HepG2 (cell line): ENCODE measurements around the gene CERS1. TPM values are rescaled to one million over a fixed set of nuclear protein-coding genes. Genes with fewer than 3 reads are reported as not detected.

Experiments used
- FOXA3 ChIP-seq: IDR thresholded peaks from 2 replicates; pipeline ENCODE4 v1.6.1; 2016; ENCODE audit warnings: missing genetic modification reagents, missing compliant biosample characterization
- FOXK1 ChIP-seq: sonication (generic); formaldehyde crosslinking; IDR thresholded peaks from 2 replicates; pipeline ENCODE4 v1.4.0; 2020; ENCODE audit warnings: low read depth, missing genetic modification reagents, borderline replicate concordance
- HOXA9 ChIP-seq: sonication (generic); formaldehyde crosslinking; IDR thresholded peaks from 2 replicates; pipeline ENCODE4 v1.8.1; 2022; ENCODE audit warnings: missing genetic modification reagents, mild to moderate bottlenecking, moderate library complexity, borderline replicate concordance
- PHF21A ChIP-seq: sonication (generic); formaldehyde crosslinking; IDR thresholded peaks from 2 replicates; pipeline ENCODE4 v1.5.0; 2020; ENCODE audit warnings: mild to moderate bottlenecking, missing genetic modification reagents
- POLR2AphosphoS2 ChIP-seq: IDR thresholded peaks from 2 replicates; pipeline ENCODE4 v1.6.1; 2011; ENCODE audit warnings: low read depth, low read length, improper control_type of control experiment
- RFX5 ChIP-seq: IDR thresholded peaks from 2 replicates; pipeline ENCODE4 v1.6.1; 2011; ENCODE audit warnings: low read depth, low read length, improper control_type of control experiment
- TAF15 ChIP-seq: fragments of 200-400 bp; formaldehyde crosslinking; IDR thresholded peaks from one replicate; pipeline ENCODE4 v1.6.1; 2018; ENCODE audit warnings: mild to moderate bottlenecking, low read depth, low read length; ENCODE audit not compliant: poor library complexity, severe bottlenecking
- TARDBP ChIP-seq: sonication (generic); formaldehyde crosslinking; IDR thresholded peaks from 2 replicates; pipeline ENCODE4 v1.8.0; 2022; ENCODE audit warnings: mild to moderate bottlenecking, missing genetic modification reagents
- ZFX ChIP-seq: sonication (generic); formaldehyde crosslinking; IDR thresholded peaks from 2 replicates; pipeline ENCODE4 v1.4.0; 2020; ENCODE audit warnings: mild to moderate bottlenecking, low read depth, missing genetic modification reagents, moderate library complexity
- ZMAT3 ChIP-seq: sonication (generic); formaldehyde crosslinking; conservative IDR thresholded peaks from 2 replicates; pipeline ENCODE4 v1.7.0; 2021; ENCODE audit warnings: missing genetic modification reagents
- ZNF251 ChIP-seq: sonication (generic); formaldehyde crosslinking; IDR thresholded peaks from 2 replicates; pipeline ENCODE4 v1.9.0; 2021; ENCODE audit warnings: mild to moderate bottlenecking, missing genetic modification reagents
- ZNF33B ChIP-seq: sonication (generic); formaldehyde crosslinking; IDR thresholded peaks from 2 replicates; pipeline ENCODE4 v1.5.1; 2020; ENCODE audit warnings: mild to moderate bottlenecking, missing genetic modification reagents
- ZNF891 ChIP-seq: sonication (generic); formaldehyde crosslinking; IDR thresholded peaks from 2 replicates; pipeline ENCODE4 v1.5.0; 2020; ENCODE audit warnings: mild to moderate bottlenecking, missing genetic modification reagents
- ZZZ3 ChIP-seq: sonication (generic); formaldehyde crosslinking; IDR thresholded peaks from 2 replicates; pipeline ENCODE4 v1.4.0; 2020; ENCODE audit warnings: missing genetic modification reagents, mild to moderate bottlenecking, borderline replicate concordance
- polyA plus RNA-seq, 8 experiments: library from polyadenylated mRNA; depleted of rRNA in 3 of 8; stranded (reverse) in 7 of 8; unstranded in 1 of 8; fragments of >200 nt; fragmentation: Illumina TruSeq in 4 of 8; extraction: Trizol in 4 of 8; gene quantifications; 2 replicates each; pipeline versions ENCODE4 v1.2.1 to v1.2.3, GENCODE V29; 2011 to 2016; ENCODE audit warnings: low read depth in 4 of 8, missing spikeins in 1 of 8, mixed read lengths in 1 of 8; ENCODE audit not compliant: insufficient read depth in 1 of 8
- total RNA-seq, 5 experiments: library from RNA; depleted of rRNA; stranded (reverse); fragments of >200 nt; fragmentation: Illumina TruSeq; extraction: Trizol; gene quantifications; 2 replicates each; pipeline ENCODE4 v1.2.3, GENCODE V29; 2016; ENCODE audit warnings: low read depth in 1 of 5
- TF ChIP-seq, protein P1 (sequence below): sonication (generic); formaldehyde crosslinking; IDR thresholded peaks from 2 replicates; pipeline ENCODE4 v1.5.0; 2020; ENCODE audit warnings: mild to moderate bottlenecking, missing genetic modification reagents, borderline replicate concordance
- TF ChIP-seq, protein P2 (sequence below): sonication (generic); formaldehyde crosslinking; IDR thresholded peaks from 2 replicates; pipeline ENCODE4 v1.4.0; 2020; ENCODE audit warnings: mild to moderate bottlenecking, missing genetic modification reagents
- TF ChIP-seq, protein P3 (sequence below): sonication (generic); formaldehyde crosslinking; IDR thresholded peaks from 2 replicates; pipeline ENCODE4 v1.4.0; 2020; ENCODE audit warnings: missing genetic modification reagents
- TF ChIP-seq, protein P4 (sequence below): sonication (generic); formaldehyde crosslinking; IDR thresholded peaks from 2 replicates; pipeline ENCODE4 v1.4.0; 2020; ENCODE audit warnings: missing genetic modification reagents

CERS1 gene
- total and polyA plus RNA-seq, 2 of the 13 experiments (the other 11 are each of a cell fraction or from before 2014, with no cell fraction given): 4.6 to 9.8 TPM

DNA sequence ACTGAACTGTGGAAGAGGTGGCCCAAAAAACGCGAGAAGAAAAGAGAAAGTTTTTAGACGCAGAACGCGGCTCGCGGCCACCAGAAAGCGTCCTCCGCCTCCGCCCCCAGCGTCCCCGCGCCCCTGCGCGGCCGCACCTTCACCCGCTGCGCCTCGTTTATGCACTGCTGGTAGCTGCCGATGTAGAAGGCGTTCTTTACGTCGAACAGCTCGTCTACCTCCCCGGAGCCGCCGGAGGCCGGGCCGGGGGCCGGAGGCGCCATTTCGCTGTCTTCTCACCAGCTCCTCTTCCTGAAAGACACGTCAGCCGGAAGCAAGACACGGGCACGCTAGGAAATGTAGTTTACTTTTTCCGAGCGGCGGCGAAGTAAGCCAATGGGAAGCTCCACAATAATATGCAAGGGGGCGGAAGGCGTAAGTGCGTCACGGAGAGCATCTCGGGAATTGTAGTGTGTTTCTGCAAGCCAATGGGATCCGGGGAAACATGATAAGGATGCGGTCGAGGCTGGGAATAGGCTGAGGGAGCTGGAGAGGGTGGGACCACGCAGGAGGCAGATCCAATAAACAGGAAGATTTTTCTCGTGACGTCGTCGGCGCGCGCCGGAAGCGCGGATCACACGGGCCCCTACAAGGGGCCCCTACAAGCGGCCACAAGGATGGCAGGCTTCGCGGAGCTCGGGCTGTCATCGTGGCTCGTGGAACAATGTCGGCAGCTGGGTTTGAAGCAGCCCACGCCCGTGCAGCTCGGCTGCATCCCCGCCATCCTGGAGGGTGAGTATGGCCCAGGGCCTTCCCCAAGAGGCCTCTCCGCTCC, 23.3 kb upstream of the CERS1 start, which contains the start of the genes COPE and DDX49 (continued):
- TF ChIP-seq, protein P1, sequence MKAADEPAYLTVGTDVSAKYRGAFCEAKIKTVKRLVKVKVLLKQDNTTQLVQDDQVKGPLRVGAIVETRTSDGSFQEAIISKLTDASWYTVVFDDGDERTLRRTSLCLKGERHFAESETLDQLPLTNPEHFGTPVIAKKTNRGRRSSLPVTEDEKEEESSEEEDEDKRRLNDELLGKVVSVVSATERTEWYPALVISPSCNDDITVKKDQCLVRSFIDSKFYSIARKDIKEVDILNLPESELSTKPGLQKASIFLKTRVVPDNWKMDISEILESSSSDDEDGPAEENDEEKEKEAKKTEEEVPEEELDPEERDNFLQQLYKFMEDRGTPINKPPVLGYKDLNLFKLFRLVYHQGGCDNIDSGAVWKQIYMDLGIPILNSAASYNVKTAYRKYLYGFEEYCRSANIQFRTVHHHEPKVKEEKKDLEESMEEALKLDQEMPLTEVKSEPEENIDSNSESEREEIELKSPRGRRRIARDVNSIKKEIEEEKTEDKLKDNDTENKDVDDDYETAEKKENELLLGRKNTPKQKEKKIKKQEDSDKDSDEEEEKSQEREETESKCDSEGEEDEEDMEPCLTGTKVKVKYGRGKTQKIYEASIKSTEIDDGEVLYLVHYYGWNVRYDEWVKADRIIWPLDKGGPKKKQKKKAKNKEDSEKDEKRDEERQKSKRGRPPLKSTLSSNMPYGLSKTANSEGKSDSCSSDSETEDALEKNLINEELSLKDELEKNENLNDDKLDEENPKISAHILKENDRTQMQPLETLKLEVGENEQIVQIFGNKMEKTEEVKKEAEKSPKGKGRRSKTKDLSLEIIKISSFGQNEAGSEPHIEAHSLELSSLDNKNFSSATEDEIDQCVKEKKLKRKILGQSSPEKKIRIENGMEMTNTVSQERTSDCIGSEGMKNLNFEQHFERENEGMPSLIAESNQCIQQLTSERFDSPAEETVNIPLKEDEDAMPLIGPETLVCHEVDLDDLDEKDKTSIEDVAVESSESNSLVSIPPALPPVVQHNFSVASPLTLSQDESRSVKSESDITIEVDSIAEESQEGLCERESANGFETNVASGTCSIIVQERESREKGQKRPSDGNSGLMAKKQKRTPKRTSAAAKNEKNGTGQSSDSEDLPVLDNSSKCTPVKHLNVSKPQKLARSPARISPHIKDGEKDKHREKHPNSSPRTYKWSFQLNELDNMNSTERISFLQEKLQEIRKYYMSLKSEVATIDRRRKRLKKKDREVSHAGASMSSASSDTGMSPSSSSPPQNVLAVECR (CRISPR knock-in tag): peak; percentile 95
- TF ChIP-seq ZNF251 (CRISPR knock-in tag) (no peak), TAF15 (no peak), ZNF891 (CRISPR knock-in tag) (0 out of 2 replicates have a peak, but pooled peaks have one; percentile 10), TARDBP (CRISPR knock-in tag) (no peak), ZMAT3 (CRISPR knock-in tag) (peak; percentile 83; the same call in 1 of the 2 replicates), FOXK1 (peak; percentile 98), FOXA3 (CRISPR knock-in tag) (peak; percentile 78; the same call in 1 of the 2 replicates), ZNF33B (CRISPR knock-in tag) (no peak), RFX5 (peak; percentile 59), HOXA9 (CRISPR knock-in tag) (0 out of 2 replicates have a peak, but pooled peaks have one; percentile 78), PHF21A (peak; percentile 53; the same call in 1 of the 2 replicates), ZFX (peak; percentile 62; the same call in 1 of the 2 replicates), POLR2AphosphoS2 (peak; percentile 86; the same call in 1 of the 2 replicates), ZZZ3 (CRISPR knock-in tag) (peak; percentile 65; the same call in 1 of the 2 replicates)
- TF ChIP-seq, protein P2, sequence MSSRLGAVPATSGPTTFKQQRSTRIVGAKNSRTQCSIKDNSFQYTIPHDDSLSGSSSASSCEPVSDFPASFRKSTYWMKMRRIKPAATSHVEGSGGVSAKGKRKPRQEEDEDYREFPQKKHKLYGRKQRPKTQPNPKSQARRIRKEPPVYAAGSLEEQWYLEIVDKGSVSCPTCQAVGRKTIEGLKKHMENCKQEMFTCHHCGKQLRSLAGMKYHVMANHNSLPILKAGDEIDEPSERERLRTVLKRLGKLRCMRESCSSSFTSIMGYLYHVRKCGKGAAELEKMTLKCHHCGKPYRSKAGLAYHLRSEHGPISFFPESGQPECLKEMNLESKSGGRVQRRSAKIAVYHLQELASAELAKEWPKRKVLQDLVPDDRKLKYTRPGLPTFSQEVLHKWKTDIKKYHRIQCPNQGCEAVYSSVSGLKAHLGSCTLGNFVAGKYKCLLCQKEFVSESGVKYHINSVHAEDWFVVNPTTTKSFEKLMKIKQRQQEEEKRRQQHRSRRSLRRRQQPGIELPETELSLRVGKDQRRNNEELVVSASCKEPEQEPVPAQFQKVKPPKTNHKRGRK: no peak
- TF ChIP-seq, protein P3, sequence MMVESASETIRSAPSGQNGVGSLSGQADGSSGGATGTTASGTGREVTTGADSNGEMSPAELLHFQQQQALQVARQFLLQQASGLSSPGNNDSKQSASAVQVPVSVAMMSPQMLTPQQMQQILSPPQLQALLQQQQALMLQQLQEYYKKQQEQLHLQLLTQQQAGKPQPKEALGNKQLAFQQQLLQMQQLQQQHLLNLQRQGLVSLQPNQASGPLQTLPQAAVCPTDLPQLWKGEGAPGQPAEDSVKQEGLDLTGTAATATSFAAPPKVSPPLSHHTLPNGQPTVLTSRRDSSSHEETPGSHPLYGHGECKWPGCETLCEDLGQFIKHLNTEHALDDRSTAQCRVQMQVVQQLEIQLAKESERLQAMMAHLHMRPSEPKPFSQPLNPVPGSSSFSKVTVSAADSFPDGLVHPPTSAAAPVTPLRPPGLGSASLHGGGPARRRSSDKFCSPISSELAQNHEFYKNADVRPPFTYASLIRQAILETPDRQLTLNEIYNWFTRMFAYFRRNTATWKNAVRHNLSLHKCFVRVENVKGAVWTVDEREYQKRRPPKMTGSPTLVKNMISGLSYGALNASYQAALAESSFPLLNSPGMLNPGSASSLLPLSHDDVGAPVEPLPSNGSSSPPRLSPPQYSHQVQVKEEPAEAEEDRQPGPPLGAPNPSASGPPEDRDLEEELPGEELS (CRISPR knock-in tag): peak; percentile 34; the same call in 1 of the 2 replicates
- TF ChIP-seq, protein P4, sequence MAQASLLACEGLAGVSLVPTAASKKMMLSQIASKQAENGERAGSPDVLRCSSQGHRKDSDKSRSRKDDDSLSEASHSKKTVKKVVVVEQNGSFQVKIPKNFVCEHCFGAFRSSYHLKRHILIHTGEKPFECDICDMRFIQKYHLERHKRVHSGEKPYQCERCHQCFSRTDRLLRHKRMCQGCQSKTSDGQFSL: 0 out of 2 replicates have a peak, but pooled peaks have one; percentile 26
